ENCODE results near the gene MAP2. TPM values are rescaled to one million over a fixed set of nuclear protein-coding genes. Genes with fewer than 3 reads are reported as not detected.

The MAP2 gene
- total and polyA plus RNA-seq, 10 of the 15 experiments (the other 5 are each of a cell fraction or from before 2014, with no cell fraction given) = 0.01 TPM; not detected in 9

DNA sequence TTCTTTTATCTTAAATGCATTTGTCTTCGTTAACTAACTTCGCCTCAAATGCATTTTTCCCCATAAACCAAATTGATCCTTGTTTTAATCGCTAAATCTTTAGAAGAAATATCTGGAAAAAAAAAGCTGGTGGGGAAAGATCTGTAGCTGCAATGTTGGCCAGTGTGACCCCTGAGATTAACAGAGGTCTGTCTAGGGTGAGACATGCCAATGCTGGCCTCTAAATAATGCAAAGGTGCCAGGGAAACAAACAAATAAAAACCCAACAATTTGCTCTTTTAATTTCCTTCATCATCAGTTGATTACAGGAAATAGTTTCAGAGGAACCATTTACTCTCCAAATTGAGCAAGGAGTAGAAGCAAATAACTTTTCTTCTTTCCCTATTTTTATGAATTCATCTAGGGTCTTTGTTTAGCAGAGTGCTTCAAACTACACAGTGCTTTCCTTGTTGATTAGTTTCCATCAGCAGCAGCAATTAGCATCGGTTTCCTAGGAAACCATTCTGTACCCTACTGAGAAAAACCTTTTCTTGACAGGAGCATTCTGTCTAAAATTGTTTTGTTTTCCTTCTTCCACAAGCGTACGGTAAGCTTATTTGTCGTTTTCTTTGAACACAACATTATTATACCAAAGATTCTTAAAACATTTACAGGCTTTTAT lies 247.3 kb downstream of the MAP2 start:
- in situ Hi-C loops (cut with MboI) (no loop called here), intact Hi-C loops (cut with micrococcal nuclease; ENCODE audit: unreplicated experiment) (no loop called here)
- Histone ChIP-seq H3K4me1 (ENCODE audit: control insufficient read depth, insufficient read depth, low read length) (no peaks in the 10 kb centered on the region), H4K20me1 (ENCODE audit: control insufficient read depth, insufficient read depth) (no peaks in the 10 kb centered on the region), H3K27me3 (replicated peaks in 1 of 2; ENCODE audit: control insufficient read depth in 2 of 2, insufficient read depth in 2 of 2, low read length in 1 of 2) (no peaks in the 10 kb centered on the region), H3K79me2 (ENCODE audit: control insufficient read depth, insufficient read depth, low read length) (no peaks in the 10 kb centered on the region), H3K9ac (ENCODE audit: control insufficient read depth, insufficient read depth, low read length) (no peak overlapping the region), H2AFZ (ENCODE audit: control insufficient read depth, low read depth, low read length) (no peak overlapping the region), H3K36me3 (ENCODE audit: control insufficient read depth in 2 of 2, insufficient read depth in 2 of 2, low read length in 1 of 2) (no peaks in the 10 kb centered on the region), H3K4me2 (ENCODE audit: control insufficient read depth, insufficient read depth) (no peak overlapping the region), H3K4me3 (no peak overlapping the region), H3K9me3 (replicated peaks; ENCODE audit: control insufficient read depth, insufficient read depth, low read length) (no peaks in the 10 kb centered on the region), H3K27ac (ENCODE audit: control insufficient read depth, insufficient read depth) (no peak overlapping the region)
- ChIA-PET CTCF (no interaction called here), POLR2A (no interaction called here), SMC1A (ENCODE audit: uncharacterized antibody, unreplicated experiment) (no interaction called here), RAD21 (ENCODE audit: unreplicated experiment) (no interaction called here)
- TF ChIP-seq, protein P1, sequence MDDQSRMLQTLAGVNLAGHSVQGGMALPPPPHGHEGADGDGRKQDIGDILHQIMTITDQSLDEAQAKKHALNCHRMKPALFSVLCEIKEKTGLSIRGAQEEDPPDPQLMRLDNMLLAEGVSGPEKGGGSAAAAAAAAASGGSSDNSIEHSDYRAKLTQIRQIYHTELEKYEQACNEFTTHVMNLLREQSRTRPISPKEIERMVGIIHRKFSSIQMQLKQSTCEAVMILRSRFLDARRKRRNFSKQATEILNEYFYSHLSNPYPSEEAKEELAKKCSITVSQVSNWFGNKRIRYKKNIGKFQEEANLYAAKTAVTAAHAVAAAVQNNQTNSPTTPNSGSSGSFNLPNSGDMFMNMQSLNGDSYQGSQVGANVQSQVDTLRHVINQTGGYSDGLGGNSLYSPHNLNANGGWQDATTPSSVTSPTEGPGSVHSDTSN (IDR thresholded peaks at IDR 0.05; ENCODE audit: insufficient replicate concordance, low read depth, low read length) = no peak
- no peak for TF ChIP-seq MEF2B (IDR thresholded peaks at IDR 0.05; ENCODE audit: partially characterized antibody, poor library complexity, severe bottlenecking)
- TF ChIP-seq NRF1 (conservative IDR thresholded peaks at IDR 0.05; ENCODE audit: low read depth, low read length) = no peak
- no peak for TF ChIP-seq NR2F1 (conservative IDR thresholded peaks at IDR 0.05)
- no peak for TF ChIP-seq POLR2AphosphoS2 (IDR thresholded peaks at IDR 0.05; ENCODE audit: low read depth, low read length)
- no peak for TF ChIP-seq SIX5 (IDR thresholded peaks at IDR 0.05; ENCODE audit: low read depth, low read length, severe bottlenecking)
- TF ChIP-seq ASH2L (IDR thresholded peaks at IDR 0.05; ENCODE audit: borderline replicate concordance, low read depth) = no peak
- TF ChIP-seq BACH1 (IDR thresholded peaks at IDR 0.05; ENCODE audit: borderline replicate concordance) = no peak
- TF ChIP-seq, protein P2, sequence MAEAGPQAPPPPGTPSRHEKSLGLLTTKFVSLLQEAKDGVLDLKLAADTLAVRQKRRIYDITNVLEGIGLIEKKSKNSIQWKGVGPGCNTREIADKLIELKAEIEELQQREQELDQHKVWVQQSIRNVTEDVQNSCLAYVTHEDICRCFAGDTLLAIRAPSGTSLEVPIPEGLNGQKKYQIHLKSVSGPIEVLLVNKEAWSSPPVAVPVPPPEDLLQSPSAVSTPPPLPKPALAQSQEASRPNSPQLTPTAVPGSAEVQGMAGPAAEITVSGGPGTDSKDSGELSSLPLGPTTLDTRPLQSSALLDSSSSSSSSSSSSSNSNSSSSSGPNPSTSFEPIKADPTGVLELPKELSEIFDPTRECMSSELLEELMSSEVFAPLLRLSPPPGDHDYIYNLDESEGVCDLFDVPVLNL (IDR thresholded peaks at IDR 0.05; ENCODE audit: low read depth, low read length) = no peak
- no peak for TF ChIP-seq CBX5 (IDR thresholded peaks at IDR 0.05; ENCODE audit: low read depth)
- TF ChIP-seq, protein P3, sequence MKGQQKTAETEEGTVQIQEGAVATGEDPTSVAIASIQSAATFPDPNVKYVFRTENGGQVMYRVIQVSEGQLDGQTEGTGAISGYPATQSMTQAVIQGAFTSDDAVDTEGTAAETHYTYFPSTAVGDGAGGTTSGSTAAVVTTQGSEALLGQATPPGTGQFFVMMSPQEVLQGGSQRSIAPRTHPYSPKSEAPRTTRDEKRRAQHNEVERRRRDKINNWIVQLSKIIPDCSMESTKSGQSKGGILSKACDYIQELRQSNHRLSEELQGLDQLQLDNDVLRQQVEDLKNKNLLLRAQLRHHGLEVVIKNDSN (IDR thresholded peaks at IDR 0.05; ENCODE audit: borderline replicate concordance, extremely low read length, insufficient read depth, low read depth, low read length) = no peak
- TF ChIP-seq, protein P4, sequence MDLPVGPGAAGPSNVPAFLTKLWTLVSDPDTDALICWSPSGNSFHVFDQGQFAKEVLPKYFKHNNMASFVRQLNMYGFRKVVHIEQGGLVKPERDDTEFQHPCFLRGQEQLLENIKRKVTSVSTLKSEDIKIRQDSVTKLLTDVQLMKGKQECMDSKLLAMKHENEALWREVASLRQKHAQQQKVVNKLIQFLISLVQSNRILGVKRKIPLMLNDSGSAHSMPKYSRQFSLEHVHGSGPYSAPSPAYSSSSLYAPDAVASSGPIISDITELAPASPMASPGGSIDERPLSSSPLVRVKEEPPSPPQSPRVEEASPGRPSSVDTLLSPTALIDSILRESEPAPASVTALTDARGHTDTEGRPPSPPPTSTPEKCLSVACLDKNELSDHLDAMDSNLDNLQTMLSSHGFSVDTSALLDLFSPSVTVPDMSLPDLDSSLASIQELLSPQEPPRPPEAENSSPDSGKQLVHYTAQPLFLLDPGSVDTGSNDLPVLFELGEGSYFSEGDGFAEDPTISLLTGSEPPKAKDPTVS (IDR thresholded peaks at IDR 0.05; ENCODE audit: low read depth, low read length) = no peak
- TF ChIP-seq, protein P5, sequence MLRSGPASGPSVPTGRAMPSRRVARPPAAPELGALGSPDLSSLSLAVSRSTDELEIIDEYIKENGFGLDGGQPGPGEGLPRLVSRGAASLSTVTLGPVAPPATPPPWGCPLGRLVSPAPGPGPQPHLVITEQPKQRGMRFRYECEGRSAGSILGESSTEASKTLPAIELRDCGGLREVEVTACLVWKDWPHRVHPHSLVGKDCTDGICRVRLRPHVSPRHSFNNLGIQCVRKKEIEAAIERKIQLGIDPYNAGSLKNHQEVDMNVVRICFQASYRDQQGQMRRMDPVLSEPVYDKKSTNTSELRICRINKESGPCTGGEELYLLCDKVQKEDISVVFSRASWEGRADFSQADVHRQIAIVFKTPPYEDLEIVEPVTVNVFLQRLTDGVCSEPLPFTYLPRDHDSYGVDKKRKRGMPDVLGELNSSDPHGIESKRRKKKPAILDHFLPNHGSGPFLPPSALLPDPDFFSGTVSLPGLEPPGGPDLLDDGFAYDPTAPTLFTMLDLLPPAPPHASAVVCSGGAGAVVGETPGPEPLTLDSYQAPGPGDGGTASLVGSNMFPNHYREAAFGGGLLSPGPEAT (IDR thresholded peaks at IDR 0.05; ENCODE audit: low read depth) = no peak
- no peak for TF ChIP-seq POU2F2 (IDR thresholded peaks at IDR 0.05; ENCODE audit: borderline replicate concordance, low read depth, low read length)
- no peak for TF ChIP-seq YY1 (IDR thresholded peaks at IDR 0.05; ENCODE audit: low read depth, low read length)
- no peak for TF ChIP-seq GATAD2B (conservative IDR thresholded peaks at IDR 0.05; ENCODE audit: low read depth)
- no peak for TF ChIP-seq ZNF217 (IDR thresholded peaks at IDR 0.05)
- no peak for TF ChIP-seq CHD4 (IDR thresholded peaks at IDR 0.05)
- TF ChIP-seq FOS (IDR thresholded peaks at IDR 0.05; ENCODE audit: borderline replicate concordance, extremely low read depth, insufficient read length) = no peak
- DNase-seq (ENCODE audit: low read depth, low spot score) (no peak), ATAC-seq (no peak), FAIRE-seq (no peak)
- BruUV-seq (replicated peaks) = no TSS peak
- 57% methylated on average over 7 of the region's 7 CpGs for WGBS (ENCODE audit: insufficient coverage, insufficient replicate concordance, low lambda C conversion rate, missing lambda C conversion rate)

All from GM12878 (cell line).